ENCODE measurements around the gene SERPINE2.

DNA sequence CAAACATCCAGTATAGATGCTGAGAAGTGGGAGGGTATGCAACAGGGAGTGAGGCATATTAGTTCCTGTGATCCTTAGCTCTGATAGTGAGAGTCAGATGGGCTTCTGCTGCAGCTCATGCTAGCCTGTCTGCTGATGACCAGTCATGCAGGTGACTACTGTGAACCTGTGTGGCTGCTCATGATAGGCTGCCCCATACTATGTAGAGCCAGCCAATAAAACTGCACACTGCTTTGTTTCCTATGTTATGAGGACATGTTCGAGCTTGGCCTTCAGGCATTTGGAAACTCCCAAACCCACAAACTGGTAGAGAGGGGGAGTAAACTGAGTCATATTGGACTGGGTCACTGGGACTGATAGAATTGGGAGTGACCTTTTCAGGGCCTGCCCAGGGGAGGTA, 20.1 kb upstream of the SERPINE2 start:
- TF ChIP-seq POLR2AphosphoS5 (IDR thresholded peaks at IDR 0.05; ENCODE audit: low read depth, low read length) (no peak), TAF1 (IDR thresholded peaks at IDR 0.05; ENCODE audit: borderline replicate concordance, low read depth, low read length) (no peak)
